Suprapubic skin (tissue), 4 donors: ENCODE results near the gene STAC3. TPM values are rescaled to one million over a fixed set of nuclear protein-coding genes. Genes with fewer than 3 reads are reported as not detected.

Experiments
- DNase-seq, 2 donors: peaks; one replicate each; pipeline ENCODE4 v3.0.0-alpha.2; 2019; ENCODE audit warnings: low spot score in 2 of 2
- H3K27ac ChIP-seq: fragments of 200-600 bp; sonication (generic); one replicate; pipeline ENCODE4 v1.5.1; 2019
- H3K27me3 ChIP-seq: fragments of 200-600 bp; sonication (generic); one replicate; pipeline ENCODE4 v1.5.1; 2019
- H3K36me3 ChIP-seq: fragments of 200-600 bp; sonication (generic); one replicate; pipeline ENCODE4 v1.5.1; 2019
- H3K4me1 ChIP-seq: fragments of 200-600 bp; sonication (generic); one replicate; pipeline ENCODE4 v1.5.1; 2019
- H3K4me3 ChIP-seq: fragments of 200-600 bp; sonication (generic); one replicate; pipeline ENCODE4 v1.5.1; 2019; ENCODE audit warnings: mild to moderate bottlenecking
- H3K9me3 ChIP-seq: fragments of 200-600 bp; sonication (generic); one replicate; pipeline ENCODE4 v1.5.1; 2019
- EP300 ChIP-seq: sonication (generic); formaldehyde crosslinking; IDR thresholded peaks from one replicate; pipeline ENCODE4 v1.6.1; 2017; ENCODE audit warnings: antibody characterized with exemption
- POLR2A ChIP-seq, 2 donors: fragments of 450-650 bp; IDR thresholded peaks; one replicate each; pipeline ENCODE4 v1.6.1; 2017; ENCODE audit warnings: antibody characterized with exemption in 2 of 2, mild to moderate bottlenecking in 2 of 2, moderate library complexity in 2 of 2
- POLR2AphosphoS5 ChIP-seq, 3 donors: sonication (generic); formaldehyde crosslinking; IDR thresholded peaks; one replicate each; pipeline ENCODE4 v1.6.1; 2017; ENCODE audit warnings: antibody characterized with exemption in 3 of 3
- WGBS: methylation state at CpG from one replicate; pipeline ENCODE4 v1.1.5; 2018; 5-methylcytosine and 5-hydroxymethylcytosine counted together
- total RNA-seq, 4 donors: library from RNA; depleted of rRNA; stranded (reverse); fragments of >200 nt; gene quantifications; one replicate each; pipeline ENCODE4 v1.1.0, GENCODE V29; 2016
- TF ChIP-seq, protein P1 (sequence below), 2 donors: fragments of 200-600 bp in 1 of 2; fragments of 450-650 bp in 1 of 2; sonication (generic) in 1 of 2; IDR thresholded peaks; one replicate each; pipeline ENCODE4 v1.5.1; 2016 to 2019; ENCODE audit warnings: antibody characterized with exemption in 2 of 2, mild to moderate bottlenecking in 1 of 2, moderate library complexity in 1 of 2

Gene STAC3
- total RNA-seq, 4 donors from 2014 or later = 1.7 to 3.0 (median 2.1) TPM

DNA sequence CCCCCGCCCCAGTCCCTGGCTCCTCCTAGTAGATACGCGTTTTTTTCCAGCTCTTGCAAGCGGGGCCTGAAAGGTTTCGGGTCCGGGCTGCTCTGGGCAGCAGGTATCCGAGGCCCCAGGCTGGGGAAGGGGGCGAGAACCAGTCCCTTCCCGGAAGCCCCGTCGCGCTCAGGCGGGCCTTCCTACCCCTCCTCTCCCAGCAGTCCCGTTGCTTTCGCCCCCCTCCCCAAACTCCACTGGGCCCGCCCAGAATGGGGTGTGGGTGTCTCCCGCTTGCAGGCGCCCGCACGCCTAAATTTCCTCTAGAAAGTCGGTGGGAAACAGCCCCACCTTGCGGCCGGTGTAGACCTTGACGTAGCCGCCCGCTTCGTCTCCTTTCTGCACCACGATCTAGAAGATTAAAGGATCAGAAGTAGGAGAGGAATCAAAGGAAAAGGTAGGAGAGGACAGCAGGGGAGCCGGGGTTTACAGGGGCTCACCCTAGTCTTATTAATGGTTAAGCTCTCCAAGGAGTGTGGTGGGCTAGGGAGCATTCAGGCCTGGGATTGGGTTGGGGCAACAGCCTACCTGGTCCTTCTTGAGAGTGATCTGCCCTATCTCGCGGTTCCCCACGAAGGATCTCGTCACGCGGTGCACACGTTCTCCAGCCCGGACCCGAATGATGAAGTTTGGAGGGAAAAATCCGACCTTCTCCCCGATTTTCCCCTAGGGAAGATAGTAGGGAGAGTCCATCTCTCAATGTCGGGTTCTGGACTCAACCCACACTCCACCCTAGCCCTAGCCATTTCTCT is 7.3 kb downstream of the STAC3 start:
- DNase-seq = peak in 1 of 2 donors; percentile 88
- H3K4me3 ChIP-seq = peak overlapping the region; percentile 46
- H3K9me3 ChIP-seq = no peaks in the 10 kb centered on the region
- TF ChIP-seq POLR2A (IDR thresholded peaks at IDR 0.05) = no peak
- TF ChIP-seq, protein P1, sequence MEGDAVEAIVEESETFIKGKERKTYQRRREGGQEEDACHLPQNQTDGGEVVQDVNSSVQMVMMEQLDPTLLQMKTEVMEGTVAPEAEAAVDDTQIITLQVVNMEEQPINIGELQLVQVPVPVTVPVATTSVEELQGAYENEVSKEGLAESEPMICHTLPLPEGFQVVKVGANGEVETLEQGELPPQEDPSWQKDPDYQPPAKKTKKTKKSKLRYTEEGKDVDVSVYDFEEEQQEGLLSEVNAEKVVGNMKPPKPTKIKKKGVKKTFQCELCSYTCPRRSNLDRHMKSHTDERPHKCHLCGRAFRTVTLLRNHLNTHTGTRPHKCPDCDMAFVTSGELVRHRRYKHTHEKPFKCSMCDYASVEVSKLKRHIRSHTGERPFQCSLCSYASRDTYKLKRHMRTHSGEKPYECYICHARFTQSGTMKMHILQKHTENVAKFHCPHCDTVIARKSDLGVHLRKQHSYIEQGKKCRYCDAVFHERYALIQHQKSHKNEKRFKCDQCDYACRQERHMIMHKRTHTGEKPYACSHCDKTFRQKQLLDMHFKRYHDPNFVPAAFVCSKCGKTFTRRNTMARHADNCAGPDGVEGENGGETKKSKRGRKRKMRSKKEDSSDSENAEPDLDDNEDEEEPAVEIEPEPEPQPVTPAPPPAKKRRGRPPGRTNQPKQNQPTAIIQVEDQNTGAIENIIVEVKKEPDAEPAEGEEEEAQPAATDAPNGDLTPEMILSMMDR (IDR thresholded peaks at IDR 0.05) = peak; percentile 63 to 76
- peaks cover 49% of the 10 kb centered on the region for H3K27me3 ChIP-seq
- H3K36me3 ChIP-seq = no peaks in the 10 kb centered on the region
- H3K27ac ChIP-seq = no peak overlapping the region
- peaks cover 54% of the 10 kb centered on the region for H3K4me1 ChIP-seq
- 11% methylated on average over 35 of the region's 41 CpGs for WGBS

DNA sequence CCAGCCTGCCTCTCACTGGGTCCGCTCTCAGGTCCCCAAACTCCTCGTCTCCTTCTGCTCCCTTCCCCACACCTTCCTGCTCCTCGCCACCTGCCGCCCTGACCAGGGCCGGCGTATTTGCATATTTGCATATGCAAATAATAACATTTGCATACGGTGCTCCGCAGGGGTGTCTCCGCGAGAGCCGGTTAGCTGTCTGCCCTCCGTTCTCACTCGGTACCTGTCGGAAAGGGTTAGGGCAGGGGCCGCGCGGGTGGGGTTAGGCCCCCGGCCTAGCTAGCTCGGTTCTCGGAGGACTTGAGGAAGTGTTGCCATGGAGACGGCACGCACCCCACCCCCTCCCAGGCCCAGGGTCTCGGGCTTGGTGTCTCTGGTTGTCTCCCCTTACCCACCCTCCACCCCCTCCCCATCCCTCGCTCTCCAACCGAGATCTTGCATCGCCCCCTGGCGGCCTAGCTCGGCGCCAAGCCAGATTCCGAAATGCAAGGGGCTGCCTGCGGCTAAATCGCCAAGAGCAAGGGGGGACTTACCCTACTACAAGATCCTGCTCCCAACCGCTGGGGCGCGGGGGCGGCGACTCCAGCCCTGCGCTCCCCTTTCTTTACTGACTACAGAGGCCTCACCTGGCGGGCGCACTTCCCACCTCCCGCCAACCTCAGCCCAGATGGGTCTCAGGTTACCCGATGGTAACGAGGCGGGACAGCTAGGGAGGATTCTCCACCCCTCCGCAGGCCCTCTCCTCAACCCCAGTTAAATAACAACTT is 8.1 kb downstream of the STAC3 start:
- Histone ChIP-seq H3K4me1 (peaks cover 62% of the 10 kb centered on the region), H3K27ac (no peak overlapping the region), H3K9me3 (no peaks in the 10 kb centered on the region), H3K27me3 (peaks cover 52% of the 10 kb centered on the region), H3K4me3 (peak overlapping the region; percentile 46), H3K36me3 (no peaks in the 10 kb centered on the region)
- under 1% methylated on average over 18 of the region's 45 CpGs for WGBS
- DNase-seq = peak in 1 of 2 donors; percentile 76
- TF ChIP-seq EP300 = no peak
- TF ChIP-seq, protein P1 (IDR thresholded peaks at IDR 0.05) = peak; percentile 15 to 53
- no peak for TF ChIP-seq POLR2A (IDR thresholded peaks at IDR 0.05)

DNA sequence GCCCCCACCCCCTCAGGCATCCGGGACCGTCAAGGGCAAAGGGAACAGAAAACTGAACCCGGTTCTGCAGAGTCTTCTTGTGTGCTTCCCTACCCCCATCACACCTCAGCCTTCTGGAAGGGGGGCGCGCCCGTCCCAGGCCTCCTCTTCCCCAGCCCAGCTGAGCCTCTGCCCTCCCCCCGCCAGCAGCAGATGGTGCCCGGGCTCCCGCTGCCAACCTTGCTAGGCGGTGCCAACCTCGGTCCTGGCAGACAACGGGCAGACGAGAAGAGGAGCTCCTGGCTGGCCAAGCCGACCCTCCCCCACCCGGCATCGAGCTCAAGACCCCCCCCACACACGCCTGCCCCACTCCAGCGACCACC is 8.7 kb downstream of the STAC3 start:
- H3K27me3 ChIP-seq = peaks cover 58% of the 10 kb centered on the region
- no peaks in the 10 kb centered on the region for H3K36me3 ChIP-seq
- DNase-seq = peak in 1 of 2 donors; percentile 77
- peaks cover 68% of the 10 kb centered on the region for H3K4me1 ChIP-seq
- TF ChIP-seq, protein P1 (IDR thresholded peaks at IDR 0.05) = no peak
- no peak for TF ChIP-seq POLR2A (IDR thresholded peaks at IDR 0.05)
- TF ChIP-seq POLR2AphosphoS5 (IDR thresholded peaks at IDR 0.05) = no peak
- H3K27ac ChIP-seq = no peak overlapping the region
- H3K4me3 ChIP-seq = peak overlapping the region; percentile 46
- WGBS = 0% methylated on average over 17 of the region's 18 CpGs
- H3K9me3 ChIP-seq = no peaks in the 10 kb centered on the region

DNA sequence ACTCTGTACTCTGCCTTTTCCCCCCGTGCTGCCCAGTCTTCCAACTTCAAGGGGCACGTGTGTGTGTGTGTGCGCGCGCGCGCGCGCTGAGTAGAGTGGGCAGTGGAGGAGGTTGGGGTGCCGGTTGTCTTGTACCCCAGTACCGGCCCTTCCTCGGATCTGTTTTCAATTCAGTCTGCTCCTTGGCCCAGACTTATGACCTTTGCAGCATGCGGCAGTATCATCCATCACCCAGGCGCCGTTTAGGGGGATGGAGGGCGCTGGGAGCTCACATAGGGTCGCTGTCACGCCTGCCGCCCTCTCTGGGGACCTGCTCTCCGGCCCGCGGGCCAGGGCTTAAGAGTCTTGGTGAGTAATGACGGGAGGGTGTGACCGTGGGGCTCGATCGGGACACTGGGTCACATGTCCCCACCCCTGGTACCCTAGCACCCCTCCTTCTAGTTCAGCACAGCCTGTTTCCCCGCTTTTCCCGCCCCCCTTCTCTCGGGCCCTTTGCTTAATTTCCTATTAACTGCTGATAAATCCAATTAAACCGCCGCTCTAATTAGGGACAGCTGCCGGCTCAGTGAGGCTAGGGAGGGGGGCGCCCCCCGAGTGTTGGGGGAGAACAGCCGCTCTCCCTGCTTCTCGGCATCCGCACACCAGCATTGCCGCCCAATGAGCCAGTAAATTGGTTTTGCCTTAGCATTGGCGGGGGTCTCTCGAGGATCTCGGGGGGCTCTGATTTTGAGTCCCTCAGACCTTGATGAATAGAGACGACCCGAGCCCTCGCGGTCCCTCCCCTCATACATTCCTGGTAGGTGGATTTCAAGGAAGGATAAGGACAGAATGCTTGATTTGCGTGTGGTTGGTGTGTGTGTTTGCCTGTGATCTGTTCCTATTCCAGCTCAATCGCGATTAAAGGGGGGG is 9.3 kb downstream of the STAC3 start:
- DNase-seq = peak in 1 of 2 donors; percentile 63
- TF ChIP-seq POLR2A (IDR thresholded peaks at IDR 0.05) (no peak), POLR2AphosphoS5 (IDR thresholded peaks at IDR 0.05) (no peak), EP300 (no peak)
- TF ChIP-seq, protein P1 (IDR thresholded peaks at IDR 0.05) = no peak
- Histone ChIP-seq H3K36me3 (no peaks in the 10 kb centered on the region), H3K27me3 (peaks cover 61% of the 10 kb centered on the region), H3K27ac (no peak overlapping the region), H3K4me3 (no peak overlapping the region), H3K4me1 (peaks cover 74% of the 10 kb centered on the region), H3K9me3 (no peaks in the 10 kb centered on the region)
- WGBS = 8% methylated on average over 37 of the region's 48 CpGs
